GM19395 (cell line): ENCODE results near the gene FBN2.

Experiments used
- ATAC-seq: cut with Tn5 transposase; IDR thresholded peaks from one replicate; pipeline ENCODE4 v1.9.1; 2021; ENCODE audit warnings: mild to moderate bottlenecking, moderate library complexity; ENCODE audit not compliant: unreplicated experiment

Gene FBN2

GRCh38 chr5:128538000-128538249 is at the start of gene FBN2:
FBN2 (minus strand) TSS chr5:128538245; CDS start chr5:128537603, 642 bp downstream.
- ATAC-seq = peak; percentile 48

- no peak for ATAC-seq
Measured at GRCh38 chr5:128587275-128587674, 49.2 kb upstream of the FBN2 start.

GRCh38 chr5:128586848-128587247 is 48.8 kb upstream of the FBN2 start:
- no peak for ATAC-seq

- ATAC-seq = no peak
Measured at GRCh38 chr5:128579639-128580038, 41.6 kb upstream of the FBN2 start.

GRCh38 chr5:128579093-128579492 is 41.0 kb upstream of the FBN2 start:
- ATAC-seq = no peak

- ATAC-seq = no peak
Measured at GRCh38 chr5:128574041-128574440, 36.0 kb upstream of the FBN2 start.

- no peak for ATAC-seq
Measured at GRCh38 chr5:128572930-128573319, 34.9 kb upstream of the FBN2 start.

GRCh38 chr5:128572051-128572929 is 34.2 kb upstream of the FBN2 start:
- ATAC-seq = no peak

GRCh38 chr5:128566178-128566577 is 28.1 kb upstream of the FBN2 start:
- ATAC-seq = no peak

- no peak for ATAC-seq
Measured at GRCh38 chr5:128559300-128560297, 21.6 kb upstream of the FBN2 start.

- no peak for ATAC-seq
Measured at GRCh38 chr5:128553747-128554146, 15.7 kb upstream of the FBN2 start.

- no peak for ATAC-seq
Measured at GRCh38 chr5:128551476-128551875, 13.4 kb upstream of the FBN2 start.

GRCh38 chr5:128549496-128549895 is 11.5 kb upstream of the FBN2 start:
- no peak for ATAC-seq

- no peak for ATAC-seq
Measured at GRCh38 chr5:128546658-128547281, 8.7 kb upstream of the FBN2 start.

- no peak for ATAC-seq
Measured at GRCh38 chr5:128541385-128541784, 3.3 kb upstream of the FBN2 start.

GRCh38 chr5:128539038-128539429 is 989 bp upstream of the FBN2 start:
- no peak for ATAC-seq

GRCh38 chr5:128538250-128539037 is 399 bp upstream of the FBN2 start:
- ATAC-seq = no peak

- ATAC-seq = peak; percentile 58
Measured at GRCh38 chr5:128537221-128537999, 635 bp downstream of the FBN2 start.

GRCh38 chr5:128536254-128537220 is 1.5 kb downstream of the FBN2 start:
- no peak for ATAC-seq
